A172 (cell line): ENCODE results near the gene NEURL1. TPM values are rescaled to one million over a fixed set of nuclear protein-coding genes. Genes with fewer than 3 reads are reported as not detected.
"Not testable (repeated sequence)": the region's sequence is repeated elsewhere in the genome, so short reads cannot be mapped to it uniquely, and the experiment has no call there.

ENCODE experiments used
- DNase-seq: peaks from one replicate; pipeline ENCODE4 v3.0.0-alpha.2; 2015; ENCODE audit warnings: low spot score
- total RNA-seq: library from RNA; depleted of rRNA; stranded (reverse); fragments of >200 nt; shearing (Covaris generic); gene quantifications from 2 replicates; pipeline ENCODE4 v1.2.3, GENCODE V29; 2014

Gene NEURL1
- total RNA-seq, 1 experiment from 2014 or later = not detected

- not testable (repeated sequence) for DNase-seq
Measured at GRCh38 chr10:103607051-103607450, 113.5 kb downstream of the NEURL1 start.

- DNase-seq = not testable (repeated sequence)
Measured at GRCh38 chr10:103608056-103608455, 114.6 kb downstream of the NEURL1 start.

GRCh38 chr10:103609231-103610082 lies 116.0 kb downstream of the NEURL1 start:
- DNase-seq = no peak

- DNase-seq = no peak
Measured at GRCh38 chr10:103610083-103610472, 116.6 kb downstream of the NEURL1 start.

- no peak for DNase-seq
Measured at GRCh38 chr10:103610921-103611511, 117.5 kb downstream of the NEURL1 start.

- peak; percentile 38 for DNase-seq
Measured at GRCh38 chr10:103612462-103613365, 119.2 kb downstream of the NEURL1 start.

- DNase-seq = no peak
Measured at GRCh38 chr10:103613616-103614015, 120.1 kb downstream of the NEURL1 start.

- no peak for DNase-seq
Measured at GRCh38 chr10:103614306-103615158, 121.0 kb downstream of the NEURL1 start.

- no peak for DNase-seq
Measured at GRCh38 chr10:103616705-103617601, 123.4 kb downstream of the NEURL1 start.

GRCh38 chr10:103617602-103618385 lies 124.3 kb downstream of the NEURL1 start:
- DNase-seq = no peak

GRCh38 chr10:103618575-103619423 lies 125.3 kb downstream of the NEURL1 start:
- no peak for DNase-seq

GRCh38 chr10:103619424-103620351 lies 126.2 kb downstream of the NEURL1 start:
- DNase-seq = no peak

- no peak for DNase-seq
Measured at GRCh38 chr10:103620352-103620740, 126.8 kb downstream of the NEURL1 start.

- DNase-seq = no peak
Measured at GRCh38 chr10:103620891-103621782, 127.6 kb downstream of the NEURL1 start.

- DNase-seq = no peak
Measured at GRCh38 chr10:103621783-103622125, 128.2 kb downstream of the NEURL1 start.

GRCh38 chr10:103622286-103622685 lies 128.8 kb downstream of the NEURL1 start:
- DNase-seq = no peak
